CD4-positive, CD25-positive, alpha-beta regulatory T cell (primary cell): ENCODE results near the gene CPT1A. TPM values are rescaled to one million over a fixed set of nuclear protein-coding genes. Genes with fewer than 3 reads are reported as not detected.

ENCODE experiments used
- ATAC-seq, 2 donors: fragments of 150-1000 bp; cut with Tn5 transposase; one replicate each; pipeline ENCODE4 v1.10.0; 2021; ENCODE audit warnings: low read depth in 2 of 2, moderate number of reproducible peaks in 2 of 2, moderate library complexity in 1 of 2
- DNase-seq, 3 donors: peaks; one replicate each; pipeline versions ENCODE4 v3.0.0 to v3.0.0-alpha.2; 2012 to 2022; ENCODE audit warnings: mixed read lengths in 1 of 3
- H3K27ac ChIP-seq: one replicate; pipeline ENCODE4 v1.7.0; 2013; ENCODE audit warnings: mild to moderate bottlenecking, low read length; ENCODE audit not compliant: insufficient read depth, poor library complexity, severe bottlenecking
- H3K27me3 ChIP-seq: one replicate; pipeline ENCODE4 v1.7.0; 2013; ENCODE audit warnings: low read length; ENCODE audit not compliant: control insufficient read depth, insufficient read depth
- H3K36me3 ChIP-seq: one replicate; pipeline ENCODE4 v1.7.0; 2013; ENCODE audit warnings: mild to moderate bottlenecking, low read length, moderate library complexity; ENCODE audit not compliant: control insufficient read depth, insufficient read depth
- H3K4me1 ChIP-seq: 2 replicates; pipeline ENCODE4 v1.7.0; 2013; ENCODE audit warnings: mild to moderate bottlenecking, low read length; ENCODE audit not compliant: insufficient read depth, control insufficient read depth, poor library complexity, severe bottlenecking
- H3K4me3 ChIP-seq: one replicate; pipeline ENCODE4 v1.7.0; 2013; ENCODE audit warnings: low read depth, mild to moderate bottlenecking, low read length, moderate library complexity
- H3K9me3 ChIP-seq, 2 experiments: 1 replicate in 1 of 2; 2 replicates in 1 of 2; pipeline ENCODE4 v1.7.0; 2013; ENCODE audit warnings: low read length in 2 of 2, mild to moderate bottlenecking in 1 of 2, moderate library complexity in 1 of 2; ENCODE audit not compliant: control insufficient read depth in 2 of 2
- H3K27ac Mint-ChIP-seq, 3 donors: one replicate each; pipeline ENCODE4 v1.8.0; 2020 to 2022; ENCODE audit warnings: mild to moderate bottlenecking in 3 of 3, mixed read lengths in 3 of 3, moderate library complexity in 2 of 3
- H3K27me3 Mint-ChIP-seq: one replicate; pipeline ENCODE4 v1.8.0; 2022; ENCODE audit warnings: mild to moderate bottlenecking, mixed read lengths
- H3K36me3 Mint-ChIP-seq: one replicate; pipeline ENCODE4 v1.8.0; 2020; ENCODE audit warnings: mixed read lengths
- H3K4me1 Mint-ChIP-seq, 4 donors: one replicate each; pipeline ENCODE4 v1.8.0; 2020 to 2022; ENCODE audit warnings: mixed read lengths in 4 of 4, mild to moderate bottlenecking in 1 of 4
- H3K4me3 Mint-ChIP-seq, 4 donors: one replicate each; pipeline ENCODE4 v1.8.0; 2020 to 2022; ENCODE audit warnings: mild to moderate bottlenecking in 4 of 4, mixed read lengths in 4 of 4, moderate library complexity in 3 of 4
- H3K9me3 Mint-ChIP-seq, 7 donors: one replicate each; pipeline ENCODE4 v1.8.0; 2020 to 2022; ENCODE audit warnings: mixed read lengths in 7 of 7, mild to moderate bottlenecking in 3 of 7, moderate library complexity in 2 of 7
- polyA plus RNA-seq, 4 donors: library from polyadenylated mRNA; unstranded; fragments of 300-500 nt; fragmentation: Illumina TruSeq; gene quantifications; one replicate each; pipeline ENCODE4 v1.2.3, GENCODE V29; 2021
- total RNA-seq: library from RNA; stranded (reverse); gene quantifications from one replicate; pipeline ENCODE4 v1.2.3, GENCODE V29; 2022

CPT1A gene
- total and polyA plus RNA-seq, 5 donors from 2014 or later = 0.32 to 16.7 (median 4.3) TPM

GRCh38 chr11:68735125-68735524 lies 106.6 kb downstream of the CPT1A start:
- Histone ChIP-seq H3K36me3 (peaks cover 12% of the 10 kb centered on the region), H3K4me1 (no peaks in the 10 kb centered on the region), H3K27me3 (no peaks in the 10 kb centered on the region), H3K4me3 (no peak overlapping the region), H3K9me3 (no peaks in the 10 kb centered on the region), H3K27ac (no peak overlapping the region)
- H3K27ac Mint-ChIP-seq = no peak overlapping the region
- ATAC-seq (no peak), DNase-seq (no peak)
- H3K4me3 Mint-ChIP-seq = no peak overlapping the region
- H3K4me1 Mint-ChIP-seq = peaks cover 0 to 4% (median 0%) of the 10 kb centered on the region in 4 donors
- H3K36me3 Mint-ChIP-seq = peaks cover 17% of the 10 kb centered on the region
- peaks cover 0 to 2% (median 0%) of the 10 kb centered on the region in 7 donors for H3K9me3 Mint-ChIP-seq
- H3K27me3 Mint-ChIP-seq = no peaks in the 10 kb centered on the region

- peak overlapping the region in 1 of 3 donors; percentile 76 for H3K27ac Mint-ChIP-seq
- H3K4me1 ChIP-seq = no peaks in the 10 kb centered on the region
- H3K9me3 Mint-ChIP-seq = peaks cover 0 to 2% (median 0%) of the 10 kb centered on the region in 7 donors
- H3K36me3 ChIP-seq = peaks cover 12% of the 10 kb centered on the region
- no peaks in the 10 kb centered on the region for H3K27me3 ChIP-seq
- H3K9me3 ChIP-seq = no peaks in the 10 kb centered on the region
- no peaks in the 10 kb centered on the region for H3K27me3 Mint-ChIP-seq
- no peak for DNase-seq
- no peak overlapping the region for H3K27ac ChIP-seq
- H3K36me3 Mint-ChIP-seq = peaks cover 17% of the 10 kb centered on the region
- H3K4me1 Mint-ChIP-seq = peaks cover 0 to 4% (median 0%) of the 10 kb centered on the region in 4 donors
- no peak overlapping the region for H3K4me3 ChIP-seq
- H3K4me3 Mint-ChIP-seq = no peak overlapping the region
- no peak for ATAC-seq
Measured at GRCh38 chr11:68734111-68734510, 107.6 kb downstream of the CPT1A start.

DNA sequence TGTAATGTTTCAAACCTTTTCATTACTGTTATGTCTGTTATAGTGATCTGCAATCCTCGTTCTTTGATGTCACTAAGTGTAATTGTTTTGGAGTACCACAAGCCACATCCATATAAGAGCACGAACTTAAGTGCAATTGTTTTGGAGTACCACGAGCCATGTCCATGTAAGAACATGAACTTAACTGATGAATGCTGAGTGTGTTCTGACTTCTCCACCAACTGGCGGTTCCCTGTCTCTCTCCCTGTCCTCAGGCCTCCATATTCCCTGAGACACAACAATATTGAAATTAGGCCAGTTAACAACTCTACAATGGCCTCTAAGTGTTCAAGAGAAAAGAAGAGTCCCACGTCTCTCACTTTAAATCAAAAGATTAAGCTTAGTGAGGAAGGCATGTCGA lies 113.9 kb downstream of the CPT1A start:
- no peaks in the 10 kb centered on the region for H3K9me3 Mint-ChIP-seq
- no peak overlapping the region for H3K4me3 Mint-ChIP-seq
- no peak for ATAC-seq
- H3K4me1 ChIP-seq = no peaks in the 10 kb centered on the region
- no peaks in the 10 kb centered on the region for H3K27me3 ChIP-seq
- H3K27ac Mint-ChIP-seq = no peak overlapping the region
- DNase-seq = no peak
- H3K27me3 Mint-ChIP-seq = no peaks in the 10 kb centered on the region
- H3K36me3 Mint-ChIP-seq = peaks cover 9% of the 10 kb centered on the region
- H3K9me3 ChIP-seq = no peaks in the 10 kb centered on the region
- H3K4me3 ChIP-seq = no peak overlapping the region
- H3K27ac ChIP-seq = no peak overlapping the region
- H3K36me3 ChIP-seq = no peaks in the 10 kb centered on the region
- H3K4me1 Mint-ChIP-seq = no peaks in the 10 kb centered on the region

DNA sequence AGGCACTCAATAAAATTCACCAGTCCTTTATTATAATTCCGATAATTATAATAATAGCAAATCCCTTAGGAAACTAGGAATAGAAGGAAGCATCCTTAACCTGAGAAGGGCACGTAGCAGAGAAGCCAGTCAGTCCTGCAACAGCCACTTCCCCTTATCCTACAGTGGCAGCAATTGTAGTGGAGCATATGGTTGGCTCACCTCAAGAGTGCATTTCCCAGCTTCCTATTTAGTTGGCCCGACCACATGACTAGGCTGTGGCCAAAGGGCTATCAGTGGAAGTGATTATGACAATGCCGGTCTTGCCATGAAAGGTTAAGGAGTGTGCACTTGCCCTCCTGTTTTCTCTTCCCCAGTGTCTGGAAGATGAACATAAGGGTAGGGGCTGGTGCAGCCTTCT lies 117.4 kb downstream of the CPT1A start:
- Mint-ChIP-seq H3K9me3 (peaks cover 0 to 10% (median 0%) of the 10 kb centered on the region in 7 donors), H3K36me3 (peaks cover 22% of the 10 kb centered on the region), H3K27ac (no peak overlapping the region), H3K4me3 (no peak overlapping the region), H3K27me3 (no peaks in the 10 kb centered on the region), H3K4me1 (no peaks in the 10 kb centered on the region)
- Histone ChIP-seq H3K4me1 (no peaks in the 10 kb centered on the region), H3K4me3 (no peak overlapping the region), H3K27me3 (no peaks in the 10 kb centered on the region), H3K36me3 (no peaks in the 10 kb centered on the region), H3K9me3 (peaks cover 2 to 6% of the 10 kb centered on the region in 2 experiments), H3K27ac (no peak overlapping the region)
- DNase-seq (no peak), ATAC-seq (no peak)

- no peak for DNase-seq
- Mint-ChIP-seq H3K36me3 (peaks cover 31% of the 10 kb centered on the region), H3K9me3 (peaks cover 0 to 14% (median 0%) of the 10 kb centered on the region in 7 donors), H3K4me1 (no peaks in the 10 kb centered on the region), H3K27ac (no peak overlapping the region), H3K4me3 (no peak overlapping the region), H3K27me3 (no peaks in the 10 kb centered on the region)
- Histone ChIP-seq H3K4me3 (no peak overlapping the region), H3K4me1 (no peaks in the 10 kb centered on the region), H3K27me3 (no peaks in the 10 kb centered on the region), H3K36me3 (no peaks in the 10 kb centered on the region), H3K27ac (no peak overlapping the region), H3K9me3 (peaks cover 2 to 6% of the 10 kb centered on the region in 2 experiments)
- ATAC-seq = no peak
Measured at GRCh38 chr11:68722143-68722542, 119.6 kb downstream of the CPT1A start.

DNA sequence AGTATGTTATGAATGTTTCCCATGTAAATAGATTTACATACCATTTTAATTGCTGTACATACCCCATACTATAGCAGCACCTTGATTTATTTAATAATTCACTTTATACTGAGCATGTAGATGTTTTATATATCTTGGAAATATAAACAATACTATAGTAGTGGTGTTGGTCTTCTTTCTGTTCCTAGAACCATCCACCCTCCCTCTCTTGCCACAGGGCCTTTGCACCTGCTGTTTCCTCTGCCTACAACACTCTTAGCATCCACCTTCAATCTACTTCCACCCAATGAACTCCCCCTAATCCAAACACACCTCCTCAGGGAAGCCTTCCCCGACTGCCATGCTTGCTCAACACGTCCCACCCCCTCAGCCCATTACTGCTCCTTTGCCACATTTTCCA lies 120.6 kb downstream of the CPT1A start:
- DNase-seq = no peak

GRCh38 chr11:68715456-68716122 lies 126.1 kb downstream of the CPT1A start:
- Histone ChIP-seq H3K27ac (no peak overlapping the region), H3K36me3 (no peaks in the 10 kb centered on the region), H3K4me3 (no peak overlapping the region), H3K4me1 (no peaks in the 10 kb centered on the region), H3K9me3 (peaks cover 2 to 6% of the 10 kb centered on the region in 2 experiments), H3K27me3 (no peaks in the 10 kb centered on the region)
- no peaks in the 10 kb centered on the region for H3K27me3 Mint-ChIP-seq
- ATAC-seq (no peak), DNase-seq (no peak)
- H3K4me1 Mint-ChIP-seq = no peaks in the 10 kb centered on the region
- H3K36me3 Mint-ChIP-seq = peaks cover 42% of the 10 kb centered on the region
- no peak overlapping the region for H3K4me3 Mint-ChIP-seq
- no peak overlapping the region for H3K27ac Mint-ChIP-seq
- peaks cover 0 to 11% (median 0%) of the 10 kb centered on the region in 7 donors for H3K9me3 Mint-ChIP-seq

More for the DNA sequence above, 120.6 kb downstream of the CPT1A start:
- Mint-ChIP-seq H3K36me3 (peaks cover 39% of the 10 kb centered on the region), H3K9me3 (peaks cover 0 to 14% (median 0%) of the 10 kb centered on the region in 7 donors), H3K4me3 (no peak overlapping the region), H3K4me1 (no peaks in the 10 kb centered on the region), H3K27me3 (no peaks in the 10 kb centered on the region), H3K27ac (no peak overlapping the region)
- H3K4me3 ChIP-seq = no peak overlapping the region
- ATAC-seq = no peak
- H3K4me1 ChIP-seq = no peaks in the 10 kb centered on the region
- no peak overlapping the region for H3K27ac ChIP-seq
- H3K27me3 ChIP-seq = no peaks in the 10 kb centered on the region
- H3K9me3 ChIP-seq = peaks cover 2 to 6% of the 10 kb centered on the region in 2 experiments
- no peaks in the 10 kb centered on the region for H3K36me3 ChIP-seq
